Measurements from ENCODE around the gene SPATA45.

SPATA45 gene
- long read RNA-seq, partial matches to known transcripts, result 0 of 1 reads
- long read RNA-seq, other reads (novel, unspliced or antisense), result 1 of 1 reads

DNA sequence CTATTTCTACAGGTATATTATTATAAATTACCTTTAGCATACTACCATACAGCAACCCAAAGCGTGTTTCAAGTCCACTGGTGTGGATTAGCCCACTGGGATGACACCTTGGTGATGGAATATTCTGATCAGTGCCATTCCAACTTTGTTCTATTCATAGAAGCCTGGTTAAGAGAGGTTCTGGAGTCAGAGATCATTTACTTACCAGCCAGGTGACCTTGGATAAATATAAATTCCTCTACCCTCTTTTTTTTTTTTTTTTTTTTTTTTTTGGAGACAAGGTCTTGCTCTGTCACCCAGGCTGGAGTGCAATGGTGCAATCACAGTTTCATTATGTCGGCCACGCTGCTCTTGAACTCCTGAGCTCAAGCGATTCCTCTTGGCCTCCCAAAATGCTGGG, at the start of gene SPATA45:
Gene SPATA45, minus strand, starts transcription at position 101 of the 400 bp plus-strand sequence. CDS start 11,500 bp downstream, outside the sequence.
- no peak for DNase-seq (ENCODE audit: low read depth in 1 of 2, low spot score in 1 of 2)
- TF ChIP-seq SPI1 (IDR thresholded peaks at IDR 0.05; ENCODE audit: borderline replicate concordance, low read depth), result no peak
- no peak for TF ChIP-seq POLR2AphosphoS5 (IDR thresholded peaks at IDR 0.05; ENCODE audit: low read depth)
- TF ChIP-seq, protein P1, sequence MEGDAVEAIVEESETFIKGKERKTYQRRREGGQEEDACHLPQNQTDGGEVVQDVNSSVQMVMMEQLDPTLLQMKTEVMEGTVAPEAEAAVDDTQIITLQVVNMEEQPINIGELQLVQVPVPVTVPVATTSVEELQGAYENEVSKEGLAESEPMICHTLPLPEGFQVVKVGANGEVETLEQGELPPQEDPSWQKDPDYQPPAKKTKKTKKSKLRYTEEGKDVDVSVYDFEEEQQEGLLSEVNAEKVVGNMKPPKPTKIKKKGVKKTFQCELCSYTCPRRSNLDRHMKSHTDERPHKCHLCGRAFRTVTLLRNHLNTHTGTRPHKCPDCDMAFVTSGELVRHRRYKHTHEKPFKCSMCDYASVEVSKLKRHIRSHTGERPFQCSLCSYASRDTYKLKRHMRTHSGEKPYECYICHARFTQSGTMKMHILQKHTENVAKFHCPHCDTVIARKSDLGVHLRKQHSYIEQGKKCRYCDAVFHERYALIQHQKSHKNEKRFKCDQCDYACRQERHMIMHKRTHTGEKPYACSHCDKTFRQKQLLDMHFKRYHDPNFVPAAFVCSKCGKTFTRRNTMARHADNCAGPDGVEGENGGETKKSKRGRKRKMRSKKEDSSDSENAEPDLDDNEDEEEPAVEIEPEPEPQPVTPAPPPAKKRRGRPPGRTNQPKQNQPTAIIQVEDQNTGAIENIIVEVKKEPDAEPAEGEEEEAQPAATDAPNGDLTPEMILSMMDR (IDR thresholded peaks at IDR 0.05; ENCODE audit: insufficient read depth, low read length), result no peak
- no peak for TF ChIP-seq GABPA (IDR thresholded peaks at IDR 0.05; ENCODE audit: low read depth)
- TF ChIP-seq, protein P2, sequence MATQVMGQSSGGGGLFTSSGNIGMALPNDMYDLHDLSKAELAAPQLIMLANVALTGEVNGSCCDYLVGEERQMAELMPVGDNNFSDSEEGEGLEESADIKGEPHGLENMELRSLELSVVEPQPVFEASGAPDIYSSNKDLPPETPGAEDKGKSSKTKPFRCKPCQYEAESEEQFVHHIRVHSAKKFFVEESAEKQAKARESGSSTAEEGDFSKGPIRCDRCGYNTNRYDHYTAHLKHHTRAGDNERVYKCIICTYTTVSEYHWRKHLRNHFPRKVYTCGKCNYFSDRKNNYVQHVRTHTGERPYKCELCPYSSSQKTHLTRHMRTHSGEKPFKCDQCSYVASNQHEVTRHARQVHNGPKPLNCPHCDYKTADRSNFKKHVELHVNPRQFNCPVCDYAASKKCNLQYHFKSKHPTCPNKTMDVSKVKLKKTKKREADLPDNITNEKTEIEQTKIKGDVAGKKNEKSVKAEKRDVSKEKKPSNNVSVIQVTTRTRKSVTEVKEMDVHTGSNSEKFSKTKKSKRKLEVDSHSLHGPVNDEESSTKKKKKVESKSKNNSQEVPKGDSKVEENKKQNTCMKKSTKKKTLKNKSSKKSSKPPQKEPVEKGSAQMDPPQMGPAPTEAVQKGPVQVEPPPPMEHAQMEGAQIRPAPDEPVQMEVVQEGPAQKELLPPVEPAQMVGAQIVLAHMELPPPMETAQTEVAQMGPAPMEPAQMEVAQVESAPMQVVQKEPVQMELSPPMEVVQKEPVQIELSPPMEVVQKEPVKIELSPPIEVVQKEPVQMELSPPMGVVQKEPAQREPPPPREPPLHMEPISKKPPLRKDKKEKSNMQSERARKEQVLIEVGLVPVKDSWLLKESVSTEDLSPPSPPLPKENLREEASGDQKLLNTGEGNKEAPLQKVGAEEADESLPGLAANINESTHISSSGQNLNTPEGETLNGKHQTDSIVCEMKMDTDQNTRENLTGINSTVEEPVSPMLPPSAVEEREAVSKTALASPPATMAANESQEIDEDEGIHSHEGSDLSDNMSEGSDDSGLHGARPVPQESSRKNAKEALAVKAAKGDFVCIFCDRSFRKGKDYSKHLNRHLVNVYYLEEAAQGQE (IDR thresholded peaks at IDR 0.05; ENCODE audit: insufficient replicate concordance, low read depth), result no peak
- Histone ChIP-seq H3K27ac (replicated peaks) (no peak within 1 kb of the TSS), H3K27me3 (ENCODE audit: insufficient read depth, poor library complexity, severe bottlenecking) (no peaks in the 10 kb centered on the region), H3K4me3 (replicated peaks; ENCODE audit: insufficient read depth, low read length) (no peak within 1 kb of the TSS)

DNA sequence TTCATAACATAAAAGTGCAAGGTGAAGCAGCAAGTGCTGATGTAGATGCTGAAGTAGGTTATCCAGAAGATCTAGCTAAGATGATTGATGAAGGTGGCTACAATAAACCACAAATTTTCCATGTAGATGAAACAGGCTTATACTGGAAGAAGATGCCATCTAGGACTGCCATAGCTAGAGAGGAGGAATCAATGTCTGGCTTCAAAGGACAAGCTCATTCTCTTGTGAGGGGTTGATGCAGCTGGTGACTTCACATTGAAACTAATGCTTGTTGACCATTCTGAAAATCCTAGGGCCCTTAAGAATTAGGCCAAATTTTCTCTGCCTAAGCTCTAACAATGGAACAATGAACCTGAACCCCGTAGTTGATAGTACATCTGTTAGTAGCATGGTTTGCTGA, 44.7 kb upstream of the SPATA45 start:
- no peaks in the 10 kb centered on the region for H3K27me3 ChIP-seq (ENCODE audit: insufficient read depth, poor library complexity, severe bottlenecking)
- no peak overlapping the region for H3K27ac ChIP-seq (replicated peaks)
- DNase-seq (ENCODE audit: low read depth in 1 of 2, low spot score in 1 of 2), result no peak
- H3K4me3 ChIP-seq (replicated peaks; ENCODE audit: insufficient read depth, low read length), result no peak overlapping the region
- TF ChIP-seq, protein P1 (IDR thresholded peaks at IDR 0.05; ENCODE audit: insufficient read depth, low read length), result no peak
- TF ChIP-seq POLR2AphosphoS5 (IDR thresholded peaks at IDR 0.05; ENCODE audit: low read depth) (no peak), SPI1 (IDR thresholded peaks at IDR 0.05; ENCODE audit: borderline replicate concordance, low read depth) (no peak), GABPA (IDR thresholded peaks at IDR 0.05; ENCODE audit: low read depth) (no peak)
- TF ChIP-seq, protein P2 (IDR thresholded peaks at IDR 0.05; ENCODE audit: insufficient replicate concordance, low read depth), result no peak

DNA sequence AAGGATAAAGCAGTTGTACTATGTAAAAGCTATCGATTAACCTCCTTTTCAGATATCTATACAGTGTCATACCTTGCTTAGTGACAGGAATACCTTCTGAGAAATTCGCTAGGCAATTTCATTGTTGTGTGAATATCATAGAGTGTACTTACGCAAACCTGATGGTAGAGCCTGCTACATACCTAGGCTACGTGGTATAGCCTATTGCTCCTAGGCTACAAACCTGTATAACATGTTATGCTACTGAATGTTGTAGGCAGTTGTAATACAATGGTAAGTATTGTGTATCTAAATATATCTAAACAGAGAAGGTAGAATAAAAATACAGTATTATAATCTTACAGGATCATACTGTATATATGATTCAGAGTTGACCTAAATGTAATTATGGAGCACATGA, 37.1 kb upstream of the SPATA45 start:
- Histone ChIP-seq H3K4me3 (replicated peaks; ENCODE audit: insufficient read depth, low read length) (no peak overlapping the region), H3K27me3 (ENCODE audit: insufficient read depth, poor library complexity, severe bottlenecking) (no peaks in the 10 kb centered on the region), H3K27ac (replicated peaks) (no peak overlapping the region)
- DNase-seq (ENCODE audit: low read depth in 1 of 2, low spot score in 1 of 2), result no peak
- TF ChIP-seq, protein P2 (IDR thresholded peaks at IDR 0.05; ENCODE audit: insufficient replicate concordance, low read depth), result no peak
- TF ChIP-seq GABPA (IDR thresholded peaks at IDR 0.05; ENCODE audit: low read depth) (no peak), POLR2AphosphoS5 (IDR thresholded peaks at IDR 0.05; ENCODE audit: low read depth) (no peak), SPI1 (IDR thresholded peaks at IDR 0.05; ENCODE audit: borderline replicate concordance, low read depth) (no peak)
- TF ChIP-seq, protein P1 (IDR thresholded peaks at IDR 0.05; ENCODE audit: insufficient read depth, low read length), result no peak

Measured in HL-60 (cell line).